HFFc6 (cell line): ENCODE results near the gene GNAT3. TPM values are rescaled to one million over a fixed set of nuclear protein-coding genes. Genes with fewer than 3 reads are reported as not detected.

Experiments used
- DNase-seq: peaks from one replicate; pipeline ENCODE4 v3.0.0-alpha.2; 2018
- H3K27ac Mint-ChIP-seq: 2 replicates; pipeline ENCODE4 v1.8.0; 2020; ENCODE audit warnings: mild to moderate bottlenecking, mixed read lengths
- H3K27me3 Mint-ChIP-seq: 2 replicates; pipeline ENCODE4 v1.8.0; 2021; ENCODE audit warnings: mild to moderate bottlenecking, moderate library complexity, mixed read lengths; ENCODE audit not compliant: insufficient read depth
- H3K36me3 Mint-ChIP-seq: 2 replicates; pipeline ENCODE4 v1.8.0; 2021; ENCODE audit warnings: low read depth, mixed read lengths
- H3K4me1 Mint-ChIP-seq: 2 replicates; pipeline ENCODE4 v1.8.0; 2020; ENCODE audit warnings: low read depth, mixed read lengths
- H3K4me3 Mint-ChIP-seq: 2 replicates; pipeline ENCODE4 v1.8.0; 2020; ENCODE audit warnings: mild to moderate bottlenecking, moderate library complexity, mixed read lengths
- H3K9me3 Mint-ChIP-seq: 2 replicates; pipeline ENCODE4 v1.8.0; 2020; ENCODE audit warnings: mild to moderate bottlenecking, mixed read lengths
- CTCF ChIP-seq: fragments of 200-600 bp; sonication (generic); IDR thresholded peaks from 2 replicates; pipeline ENCODE4 v1.5.0; 2021; ENCODE audit warnings: antibody characterized with exemption, mild to moderate bottlenecking
- total RNA-seq, 6 experiments: library from RNA; stranded (reverse); fragmentation: NEBNext Ultra II Directional; extraction: Animal tissue kit (Norgen Biotek cat#: 25700); gene quantifications; 2 replicates in 1 of 6; 3 replicates in 5 of 6; pipeline ENCODE4 v1.2.3, GENCODE V29; 2021

Gene GNAT3
- total RNA-seq, 6 experiments from 2014 or later = 0.26 TPM; not detected in 5

- H3K9me3 Mint-ChIP-seq = no peaks in the 10 kb centered on the region
- no peak for TF ChIP-seq CTCF
- H3K4me1 Mint-ChIP-seq = peaks cover 26% of the 10 kb centered on the region
- no peak overlapping the region for H3K4me3 Mint-ChIP-seq
- no peak overlapping the region for H3K27ac Mint-ChIP-seq
- DNase-seq = no peak
- peaks cover 5% of the 10 kb centered on the region; the same call in 1 of the 2 replicates for H3K36me3 Mint-ChIP-seq
- no peaks in the 10 kb centered on the region for H3K27me3 Mint-ChIP-seq
These were observed 77.8 kb downstream of the GNAT3 start for GRCh38 chr7:80434047-80434446.

GRCh38 chr7:80432166-80432565 is 79.7 kb downstream of the GNAT3 start:
- no peak overlapping the region for H3K27ac Mint-ChIP-seq
- no peak for DNase-seq
- H3K4me3 Mint-ChIP-seq = no peak overlapping the region
- TF ChIP-seq CTCF = no peak
- H3K4me1 Mint-ChIP-seq = peaks cover 34% of the 10 kb centered on the region
- no peaks in the 10 kb centered on the region for H3K9me3 Mint-ChIP-seq
- H3K36me3 Mint-ChIP-seq = peaks cover 5% of the 10 kb centered on the region; the same call in 1 of the 2 replicates
- H3K27me3 Mint-ChIP-seq = no peaks in the 10 kb centered on the region

GRCh38 chr7:80429181-80429580 is 82.7 kb downstream of the GNAT3 start:
- peaks cover 34% of the 10 kb centered on the region for H3K4me1 Mint-ChIP-seq
- H3K27me3 Mint-ChIP-seq = no peaks in the 10 kb centered on the region
- no peak for DNase-seq
- H3K36me3 Mint-ChIP-seq = no peaks in the 10 kb centered on the region; the same call in 1 of the 2 replicates
- peak overlapping the region; percentile 1 for H3K27ac Mint-ChIP-seq
- no peak overlapping the region for H3K4me3 Mint-ChIP-seq
- no peak for TF ChIP-seq CTCF
- H3K9me3 Mint-ChIP-seq = no peaks in the 10 kb centered on the region

DNA sequence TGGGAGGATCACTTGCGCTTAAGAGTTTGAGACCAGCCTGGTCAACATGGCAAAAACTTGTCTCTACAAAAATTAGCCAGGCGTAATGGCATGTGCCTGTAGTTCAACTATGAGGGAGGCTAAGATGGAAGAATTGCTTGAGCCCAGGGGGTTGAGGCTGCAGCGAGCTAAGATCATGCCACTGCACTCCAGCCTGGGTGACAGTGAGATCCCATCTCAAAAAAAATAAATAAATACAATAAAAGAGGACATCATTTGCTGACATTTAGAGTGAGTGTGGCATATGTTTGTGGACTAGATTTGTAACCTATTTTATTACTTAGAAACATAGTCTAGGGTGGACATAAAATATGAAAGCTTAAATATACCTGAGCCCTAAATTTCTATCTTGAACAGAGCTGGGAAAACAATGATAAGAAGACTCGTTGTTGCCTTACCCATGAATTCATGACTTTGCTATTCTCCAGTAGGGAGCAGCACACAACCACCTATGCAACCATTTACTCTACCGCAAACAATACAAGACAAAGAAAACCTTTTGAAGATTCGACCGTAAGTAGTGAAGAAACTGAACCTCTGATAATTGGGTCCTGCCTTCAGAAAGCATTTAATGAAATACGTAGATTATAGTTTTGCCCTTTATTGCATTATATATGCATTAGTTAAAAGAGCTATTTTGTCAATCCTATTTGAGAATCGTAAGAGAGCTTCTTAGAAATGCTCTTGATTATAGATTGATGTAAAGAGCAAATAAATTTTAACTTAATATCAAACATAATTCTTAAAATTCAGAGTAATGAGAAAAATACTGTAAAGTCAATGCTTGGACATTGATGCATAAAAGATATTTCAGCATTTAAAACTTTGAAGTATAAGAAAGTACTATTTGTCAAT is 83.5 kb downstream of the GNAT3 start:
- no peak overlapping the region for H3K27ac Mint-ChIP-seq
- peak; percentile 43 for DNase-seq
- no peaks in the 10 kb centered on the region for H3K36me3 Mint-ChIP-seq
- no peaks in the 10 kb centered on the region for H3K9me3 Mint-ChIP-seq
- H3K4me1 Mint-ChIP-seq = peaks cover 34% of the 10 kb centered on the region
- H3K27me3 Mint-ChIP-seq = no peaks in the 10 kb centered on the region
- H3K4me3 Mint-ChIP-seq = no peak overlapping the region; the same call in 1 of the 2 replicates
- TF ChIP-seq CTCF = peak; percentile 85

- no peaks in the 10 kb centered on the region for H3K9me3 Mint-ChIP-seq
- peaks cover 27% of the 10 kb centered on the region for H3K4me1 Mint-ChIP-seq
- no peaks in the 10 kb centered on the region for H3K27me3 Mint-ChIP-seq
- DNase-seq = no peak
- no peak overlapping the region for H3K4me3 Mint-ChIP-seq
- no peaks in the 10 kb centered on the region for H3K36me3 Mint-ChIP-seq
- TF ChIP-seq CTCF = no peak
- H3K27ac Mint-ChIP-seq = no peak overlapping the region
These were observed 84.6 kb downstream of the GNAT3 start for GRCh38 chr7:80427218-80427617.
